Cardiac muscle cell (in vitro differentiated cells and primary cell): ENCODE measurements around the gene CAMK2N1. TPM values are rescaled to one million over a fixed set of nuclear protein-coding genes. Genes with fewer than 3 reads are reported as not detected.

Experiments
- DNase-seq, 2 donors: peaks; one replicate each; pipeline versions ENCODE4 v3.0.0 to v3.0.0-alpha.2; 2010 to 2017; ENCODE audit warnings: low read depth in 1 of 2, low spot score in 1 of 2
- H3K27ac ChIP-seq: fragments of 200-600 bp; sonication (generic); 2 replicates; pipeline ENCODE4 v1.5.1; 2016
- H3K27me3 ChIP-seq: fragments of 200-600 bp; sonication (generic); 2 replicates; pipeline ENCODE4 v1.6.0; 2016; ENCODE audit warnings: control low read depth
- H3K36me3 ChIP-seq: fragments of 200-600 bp; sonication (generic); 2 replicates; pipeline ENCODE4 v1.5.1; 2016; ENCODE audit warnings: control low read depth
- H3K4me1 ChIP-seq: fragments of 200-600 bp; sonication (generic); 2 replicates; pipeline ENCODE4 v1.8.1; 2017; ENCODE audit warnings: low read depth, mild to moderate bottlenecking, mixed run types
- H3K4me3 ChIP-seq: fragments of 200-600 bp; sonication (generic); 2 replicates; pipeline ENCODE4 v1.5.1; 2016; ENCODE audit warnings: mild to moderate bottlenecking
- H3K9me3 ChIP-seq: fragments of 200-600 bp; sonication (generic); 2 replicates; pipeline ENCODE4 v1.5.1; 2017; ENCODE audit warnings: low read depth, mild to moderate bottlenecking, control low read depth
- polyA plus RNA-seq: library from polyadenylated mRNA; unstranded; fragments of >200 nt; fragmentation: Nextera tagmentation; extraction: Ambion mirVana; gene quantifications from 2 replicates; pipeline ENCODE4 v1.2.1, GENCODE V29; 2016
- total RNA-seq: library from RNA; depleted of rRNA; stranded (reverse); fragments of >200 nt; gene quantifications from 2 replicates; pipeline ENCODE4 v1.2.3, GENCODE V29; 2016
- TF ChIP-seq, protein P1 (sequence below): IDR thresholded peaks from 2 replicates; pipeline ENCODE4 v1.5.1; 2012; ENCODE audit warnings: low read depth, mild to moderate bottlenecking, low read length

The CAMK2N1 gene
- total and polyA plus RNA-seq, 2 experiments from 2014 or later = 0.30 to 1.4 TPM

DNA sequence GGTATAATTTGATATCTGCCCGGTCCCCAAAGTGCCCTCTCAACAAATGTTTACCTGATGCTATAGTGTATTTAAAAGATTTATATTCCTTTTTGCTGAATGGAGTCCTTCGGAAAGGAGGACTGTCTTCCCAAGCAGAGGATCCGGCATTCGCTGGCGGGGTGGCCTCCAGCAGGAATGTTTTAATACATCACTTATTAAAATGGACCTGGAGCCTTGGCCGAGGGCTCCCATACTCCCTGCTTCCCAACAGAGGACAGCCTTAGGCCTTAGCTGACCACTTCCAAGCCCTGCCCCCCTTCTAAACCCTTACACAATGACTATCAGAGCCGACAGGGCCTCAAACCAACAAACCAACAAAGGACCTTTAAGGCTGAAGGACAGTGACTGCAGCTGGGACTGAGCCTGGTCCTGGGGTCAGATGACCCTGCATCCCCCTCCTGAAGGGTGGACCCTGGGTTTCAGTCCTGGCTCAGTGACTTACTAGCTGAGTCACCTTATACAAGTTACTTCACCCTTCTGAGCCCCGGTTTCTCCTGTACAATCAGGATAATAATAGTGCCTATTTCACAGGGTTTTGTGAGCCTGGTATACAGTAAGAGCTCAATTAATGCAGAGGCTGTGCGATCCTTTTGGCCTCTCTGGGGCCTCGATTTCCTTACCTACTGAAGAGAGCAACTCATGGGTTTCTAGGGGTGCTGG, 5.6 kb downstream of the CAMK2N1 start:
- H3K4me3 ChIP-seq = no peak overlapping the region
- no peaks in the 10 kb centered on the region for H3K36me3 ChIP-seq
- peaks cover 96% of the 10 kb centered on the region for H3K27me3 ChIP-seq
- TF ChIP-seq, protein P1, sequence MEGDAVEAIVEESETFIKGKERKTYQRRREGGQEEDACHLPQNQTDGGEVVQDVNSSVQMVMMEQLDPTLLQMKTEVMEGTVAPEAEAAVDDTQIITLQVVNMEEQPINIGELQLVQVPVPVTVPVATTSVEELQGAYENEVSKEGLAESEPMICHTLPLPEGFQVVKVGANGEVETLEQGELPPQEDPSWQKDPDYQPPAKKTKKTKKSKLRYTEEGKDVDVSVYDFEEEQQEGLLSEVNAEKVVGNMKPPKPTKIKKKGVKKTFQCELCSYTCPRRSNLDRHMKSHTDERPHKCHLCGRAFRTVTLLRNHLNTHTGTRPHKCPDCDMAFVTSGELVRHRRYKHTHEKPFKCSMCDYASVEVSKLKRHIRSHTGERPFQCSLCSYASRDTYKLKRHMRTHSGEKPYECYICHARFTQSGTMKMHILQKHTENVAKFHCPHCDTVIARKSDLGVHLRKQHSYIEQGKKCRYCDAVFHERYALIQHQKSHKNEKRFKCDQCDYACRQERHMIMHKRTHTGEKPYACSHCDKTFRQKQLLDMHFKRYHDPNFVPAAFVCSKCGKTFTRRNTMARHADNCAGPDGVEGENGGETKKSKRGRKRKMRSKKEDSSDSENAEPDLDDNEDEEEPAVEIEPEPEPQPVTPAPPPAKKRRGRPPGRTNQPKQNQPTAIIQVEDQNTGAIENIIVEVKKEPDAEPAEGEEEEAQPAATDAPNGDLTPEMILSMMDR = no peak
- no peak overlapping the region for H3K27ac ChIP-seq
- H3K4me1 ChIP-seq = no peaks in the 10 kb centered on the region
- no peak for DNase-seq
- H3K9me3 ChIP-seq = no peaks in the 10 kb centered on the region

DNA sequence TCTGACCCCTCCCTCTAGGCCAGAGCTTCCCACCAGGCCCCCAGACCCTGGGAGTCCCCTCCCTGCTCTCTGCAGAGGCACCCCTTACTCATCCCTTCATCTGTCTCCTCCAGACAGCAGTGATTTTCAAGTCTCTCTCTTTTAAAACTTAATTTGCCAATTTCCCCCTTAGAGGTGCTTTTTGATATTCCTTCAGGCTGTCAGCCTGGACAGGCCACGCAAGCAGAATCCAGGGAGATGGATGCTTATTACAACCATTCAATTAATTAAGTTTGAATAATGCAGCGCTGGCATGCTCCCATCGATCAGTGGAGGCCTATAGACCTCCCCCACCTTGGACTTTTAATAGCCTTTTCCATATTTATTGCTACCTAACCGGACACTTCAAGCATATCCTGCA, 6.2 kb downstream of the CAMK2N1 start:
- DNase-seq = no peak
- Histone ChIP-seq H3K4me3 (no peak overlapping the region), H3K27ac (no peak overlapping the region), H3K4me1 (no peaks in the 10 kb centered on the region), H3K36me3 (no peaks in the 10 kb centered on the region), H3K27me3 (peaks cover 96% of the 10 kb centered on the region), H3K9me3 (no peaks in the 10 kb centered on the region)
- TF ChIP-seq, protein P1 = no peak

DNA sequence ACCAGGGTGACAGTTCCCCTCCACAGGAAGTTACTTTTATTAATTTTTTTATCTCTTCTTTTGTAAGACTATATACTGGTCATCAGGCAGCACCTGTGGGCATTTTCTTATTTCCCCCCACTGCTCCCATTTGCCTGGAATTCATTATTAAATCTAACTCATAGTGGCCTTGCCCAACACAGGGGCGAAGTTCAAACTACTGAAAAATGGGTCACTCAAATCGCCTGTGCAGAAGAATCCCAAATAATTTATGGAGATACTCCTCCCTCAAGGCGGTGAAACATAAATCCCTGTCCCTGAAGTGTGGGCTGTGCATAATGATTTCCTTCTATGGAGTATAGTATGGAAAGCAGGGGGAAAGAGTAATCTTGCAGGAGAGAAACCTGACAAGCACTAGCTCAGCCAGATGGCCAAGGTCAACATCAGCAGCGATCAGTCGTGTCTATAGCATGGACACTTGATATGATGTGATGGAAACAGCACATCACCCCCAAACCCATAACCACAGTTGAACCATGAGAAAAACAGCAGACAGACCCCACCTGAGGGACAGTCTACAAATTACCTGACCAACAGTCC, 7.9 kb downstream of the CAMK2N1 start:
- H3K4me3 ChIP-seq = no peak overlapping the region
- peaks cover 84% of the 10 kb centered on the region for H3K27me3 ChIP-seq

DNA sequence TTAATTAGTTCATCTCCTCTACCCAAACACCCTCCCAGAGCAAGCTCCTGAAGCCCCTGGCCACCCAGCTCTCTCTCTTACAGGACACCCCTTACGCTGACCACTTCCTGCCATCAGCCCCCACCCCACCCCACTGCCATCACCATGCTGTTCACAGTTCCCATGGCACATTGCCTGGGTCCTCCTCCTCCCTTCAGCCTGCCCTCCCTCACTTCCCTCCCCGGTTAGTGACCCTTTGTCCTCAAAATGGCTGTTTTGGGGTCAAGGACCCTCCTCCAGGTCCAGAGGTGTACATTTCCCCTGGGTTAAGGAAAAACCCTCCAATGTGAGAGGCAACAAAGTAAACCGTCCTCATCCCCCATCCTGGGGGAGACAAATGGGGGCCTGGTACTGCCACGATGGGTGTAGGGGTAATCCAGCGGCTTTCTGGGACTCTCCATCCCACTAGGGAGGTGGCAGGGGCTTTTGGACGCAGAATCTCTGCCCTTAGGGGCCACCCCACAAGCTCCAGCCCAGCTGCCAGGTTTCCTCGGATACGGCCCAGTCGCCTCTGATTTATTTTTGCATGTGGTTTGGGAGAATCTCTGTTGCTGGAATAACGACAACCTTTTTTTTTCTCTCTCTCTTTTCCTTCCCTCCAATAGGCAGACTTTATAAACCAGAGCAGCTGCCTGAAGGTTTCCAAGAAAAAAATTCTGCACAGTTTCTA, 8.5 kb downstream of the CAMK2N1 start:
- Histone ChIP-seq H3K27ac (no peak overlapping the region), H3K36me3 (no peaks in the 10 kb centered on the region), H3K4me3 (no peak overlapping the region), H3K9me3 (no peaks in the 10 kb centered on the region), H3K27me3 (peaks cover 77% of the 10 kb centered on the region), H3K4me1 (no peaks in the 10 kb centered on the region)
- no peak for DNase-seq
- TF ChIP-seq, protein P1 = no peak

More for the DNA sequence above, 7.9 kb downstream of the CAMK2N1 start:
- TF ChIP-seq, protein P1 = no peak
- H3K4me1 ChIP-seq = no peaks in the 10 kb centered on the region
- DNase-seq = no peak
- H3K36me3 ChIP-seq = no peaks in the 10 kb centered on the region
- H3K27ac ChIP-seq = no peak overlapping the region
- no peaks in the 10 kb centered on the region for H3K9me3 ChIP-seq

DNA sequence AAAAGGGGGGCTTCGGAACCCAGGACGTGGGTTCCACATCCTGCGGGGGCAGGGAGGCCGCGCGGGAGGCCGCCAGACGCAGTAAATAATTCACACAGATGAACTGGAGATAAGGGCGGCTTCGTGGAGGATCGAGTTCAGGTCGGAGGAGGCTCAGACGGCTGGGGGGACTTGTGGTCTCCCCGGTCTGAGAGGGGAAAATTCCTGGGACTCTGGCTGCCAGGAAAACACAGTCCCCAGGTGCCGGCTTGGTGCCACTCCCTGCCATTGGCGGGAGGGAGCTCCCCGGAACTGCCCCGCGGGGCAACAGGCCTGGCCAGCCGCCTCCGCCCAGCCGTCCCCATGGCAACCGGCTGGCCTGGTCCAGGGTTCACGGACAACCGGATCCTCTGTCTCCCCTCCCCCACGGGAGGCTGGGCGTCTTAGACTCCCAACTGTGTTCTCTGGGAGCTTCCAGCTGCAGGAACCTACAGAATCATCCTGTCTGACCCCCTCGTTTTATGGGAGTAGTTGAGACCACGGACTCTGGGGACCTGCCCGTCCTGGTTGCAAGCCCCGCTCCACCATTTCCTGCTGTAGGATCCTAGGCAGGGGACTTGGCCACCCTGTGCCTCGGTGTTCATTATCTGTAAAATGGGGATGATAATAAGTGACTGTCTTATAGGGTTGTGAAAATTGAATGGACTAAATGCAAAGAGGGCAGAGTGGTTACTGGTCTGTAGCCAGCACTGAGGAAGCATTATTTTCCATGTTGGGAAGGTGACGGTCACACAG, 9.6 kb downstream of the CAMK2N1 start:
- peak in 1 of 2 donors; percentile 69 for DNase-seq
- H3K4me3 ChIP-seq = no peak overlapping the region
- H3K27me3 ChIP-seq = peaks cover 67% of the 10 kb centered on the region
- H3K27ac ChIP-seq = no peak overlapping the region
- H3K9me3 ChIP-seq = no peaks in the 10 kb centered on the region
- no peaks in the 10 kb centered on the region for H3K36me3 ChIP-seq
- H3K4me1 ChIP-seq = no peaks in the 10 kb centered on the region
- TF ChIP-seq, protein P1 = no peak
